ENCODE measurements around the gene MGST2.

MGST2 gene

GRCh38 chr4:139735381-139736273 is 70.0 kb downstream of the MGST2 start:
- Histone ChIP-seq H3K27me3 (ENCODE audit: low read length) (no peaks in the 10 kb centered on the region), H3K27ac (ENCODE audit: low read depth, low read length) (no peak overlapping the region), H3K4me3 (ENCODE audit: insufficient read depth, low read length, poor library complexity, severe bottlenecking) (no peak overlapping the region), H2AFZ (ENCODE audit: low read depth, low read length, severe bottlenecking) (no peak overlapping the region), H4K20me1 (ENCODE audit: low read depth, low read length) (no peaks in the 10 kb centered on the region), H3K4me2 (ENCODE audit: low read depth, low read length, poor library complexity, severe bottlenecking) (no peak overlapping the region), H3K36me3 (ENCODE audit: low read length) (no peaks in the 10 kb centered on the region), H3K9ac (ENCODE audit: low read length) (no peak overlapping the region), H3K79me2 (ENCODE audit: insufficient read depth, low read length) (no peaks in the 10 kb centered on the region), H3K9me3 (ENCODE audit: insufficient read depth, low read length) (no peaks in the 10 kb centered on the region), H3K9me2 (replicated peaks; ENCODE audit: insufficient read depth, low read length) (no peaks in the 10 kb centered on the region), H3F3A (ENCODE audit: insufficient read depth) (no peaks in the 10 kb centered on the region)
- TF ChIP-seq CTCF (IDR thresholded peaks at IDR 0.05; ENCODE audit: insufficient read depth, low read length, poor library complexity, severe bottlenecking): no peak
- no peak for TF ChIP-seq EZH2phosphoT487 (conservative IDR thresholded peaks at IDR 0.05; ENCODE audit: low read length)

- Histone ChIP-seq H3K27ac (ENCODE audit: low read depth, low read length) (no peak overlapping the region), H3K4me2 (ENCODE audit: low read depth, low read length, poor library complexity, severe bottlenecking) (no peak overlapping the region), H2AFZ (ENCODE audit: low read depth, low read length, severe bottlenecking) (no peak overlapping the region), H3K9ac (ENCODE audit: low read length) (no peak overlapping the region), H4K20me1 (ENCODE audit: low read depth, low read length) (no peaks in the 10 kb centered on the region), H3K4me3 (ENCODE audit: insufficient read depth, low read length, poor library complexity, severe bottlenecking) (no peak overlapping the region), H3K79me2 (ENCODE audit: insufficient read depth, low read length) (no peaks in the 10 kb centered on the region), H3F3A (ENCODE audit: insufficient read depth) (no peaks in the 10 kb centered on the region), H3K9me2 (replicated peaks; ENCODE audit: insufficient read depth, low read length) (no peaks in the 10 kb centered on the region), H3K27me3 (ENCODE audit: low read length) (no peaks in the 10 kb centered on the region), H3K9me3 (ENCODE audit: insufficient read depth, low read length) (no peaks in the 10 kb centered on the region), H3K36me3 (ENCODE audit: low read length) (no peaks in the 10 kb centered on the region)
- TF ChIP-seq CTCF (IDR thresholded peaks at IDR 0.05; ENCODE audit: insufficient read depth, low read length, poor library complexity, severe bottlenecking): no peak
Observed at GRCh38 chr4:139736274-139736660, 70.6 kb downstream of the MGST2 start.

- no peaks in the 10 kb centered on the region for H3K9me3 ChIP-seq (ENCODE audit: insufficient read depth, low read length)
- no peaks in the 10 kb centered on the region for H4K20me1 ChIP-seq (ENCODE audit: low read depth, low read length)
- no peak overlapping the region for H3K27ac ChIP-seq (ENCODE audit: low read depth, low read length)
- H3K4me3 ChIP-seq (ENCODE audit: insufficient read depth, low read length, poor library complexity, severe bottlenecking): no peak overlapping the region
- TF ChIP-seq CTCF (IDR thresholded peaks at IDR 0.05; ENCODE audit: insufficient read depth, low read length, poor library complexity, severe bottlenecking) (no peak), EZH2phosphoT487 (conservative IDR thresholded peaks at IDR 0.05; ENCODE audit: low read length) (no peak)
- no peaks in the 10 kb centered on the region for H3K27me3 ChIP-seq (ENCODE audit: low read length)
- H3K79me2 ChIP-seq (ENCODE audit: insufficient read depth, low read length): no peaks in the 10 kb centered on the region
- no peak overlapping the region for H3K4me2 ChIP-seq (ENCODE audit: low read depth, low read length, poor library complexity, severe bottlenecking)
- H3K9ac ChIP-seq (ENCODE audit: low read length): no peak overlapping the region
- H2AFZ ChIP-seq (ENCODE audit: low read depth, low read length, severe bottlenecking): no peak overlapping the region
- H3K36me3 ChIP-seq (ENCODE audit: low read length): no peaks in the 10 kb centered on the region
- no peaks in the 10 kb centered on the region for H3F3A ChIP-seq (ENCODE audit: insufficient read depth)
- no peaks in the 10 kb centered on the region for H3K9me2 ChIP-seq (replicated peaks; ENCODE audit: insufficient read depth, low read length)
Observed at GRCh38 chr4:139736661-139737060, 71.0 kb downstream of the MGST2 start.

All from SU-DHL-6 (cell line).